Measurements from ENCODE around the gene CFAP61. TPM values are rescaled to one million over a fixed set of nuclear protein-coding genes. Genes with fewer than 3 reads are reported as not detected.

Gene CFAP61
- total RNA-seq, 1 donor from 2014 or later: not detected

DNA sequence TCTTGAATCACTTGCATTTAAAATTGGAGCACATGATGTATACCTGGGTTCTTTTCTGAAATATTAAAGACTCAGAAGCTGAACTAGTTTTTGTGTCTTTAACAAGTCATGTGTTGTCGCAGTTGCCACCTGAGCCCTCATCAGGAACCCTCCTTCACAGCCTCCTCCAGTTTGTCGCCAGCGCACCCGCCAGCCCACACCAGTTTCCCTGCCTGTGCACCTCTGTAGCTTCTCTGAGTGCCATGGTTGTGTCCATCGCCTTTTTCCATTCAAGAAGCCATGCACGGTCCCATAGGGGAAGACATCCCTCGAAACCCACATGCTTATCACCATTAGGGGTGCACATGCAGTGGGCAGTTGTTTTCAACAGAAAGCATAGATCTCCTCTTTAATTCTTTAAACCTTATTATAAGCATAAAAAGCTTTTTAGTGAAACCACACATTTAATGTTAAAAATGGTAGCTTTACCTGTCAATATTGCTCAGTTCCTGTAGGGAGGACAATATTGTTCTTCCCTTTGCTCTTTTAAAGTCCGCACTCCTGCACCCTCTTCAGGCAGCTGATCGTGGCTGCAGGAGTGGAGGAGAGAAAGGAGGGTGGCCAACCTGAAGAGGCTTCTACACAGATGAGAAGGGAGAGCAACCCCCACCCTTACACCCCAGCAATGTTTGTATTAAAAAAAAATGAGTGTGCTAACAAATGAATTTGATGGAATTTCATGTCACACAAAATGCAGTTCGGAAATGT, 121.9 kb downstream of the CFAP61 start:
- Mint-ChIP-seq H3K4me3 (no peak overlapping the region), H3K27ac (no peak overlapping the region), H3K4me1 (ENCODE audit: low read depth) (no peaks in the 10 kb centered on the region), H3K9me3 (no peaks in the 10 kb centered on the region), H3K36me3 (ENCODE audit: low read depth) (no peaks in the 10 kb centered on the region), H3K27me3 (ENCODE audit: insufficient read depth) (peaks cover 2% of the 10 kb centered on the region)
- no peak for DNase-seq (ENCODE audit: low spot score)
- intact Hi-C loops (cut with micrococcal nuclease): no loop called here

DNA sequence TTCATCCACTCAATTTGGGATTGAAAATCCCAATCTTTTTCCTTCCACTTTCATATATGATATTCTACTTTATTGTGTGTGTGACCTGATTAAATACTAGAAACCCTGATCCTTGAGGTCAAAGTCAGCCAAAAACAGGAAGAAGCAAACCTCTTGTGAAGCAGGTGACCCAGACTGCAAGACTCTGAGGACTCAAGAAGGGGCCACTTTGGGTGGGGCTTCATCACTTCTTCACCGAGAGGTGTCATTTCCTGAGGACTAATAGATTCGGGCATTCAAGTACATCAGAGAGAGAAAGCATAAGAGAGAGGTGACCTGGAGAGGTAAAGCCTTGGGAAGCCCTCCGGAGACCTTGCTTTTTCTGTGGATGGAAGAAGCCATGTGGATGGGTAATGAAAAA, 129.0 kb downstream of the CFAP61 start:
- Mint-ChIP-seq H3K27me3 (ENCODE audit: insufficient read depth) (no peaks in the 10 kb centered on the region), H3K4me3 (no peak overlapping the region), H3K9me3 (no peaks in the 10 kb centered on the region), H3K36me3 (ENCODE audit: low read depth) (no peaks in the 10 kb centered on the region), H3K27ac (no peak overlapping the region), H3K4me1 (ENCODE audit: low read depth) (no peaks in the 10 kb centered on the region)
- DNase-seq (ENCODE audit: low spot score): no peak
- intact Hi-C loops (cut with micrococcal nuclease): no loop called here

DNA sequence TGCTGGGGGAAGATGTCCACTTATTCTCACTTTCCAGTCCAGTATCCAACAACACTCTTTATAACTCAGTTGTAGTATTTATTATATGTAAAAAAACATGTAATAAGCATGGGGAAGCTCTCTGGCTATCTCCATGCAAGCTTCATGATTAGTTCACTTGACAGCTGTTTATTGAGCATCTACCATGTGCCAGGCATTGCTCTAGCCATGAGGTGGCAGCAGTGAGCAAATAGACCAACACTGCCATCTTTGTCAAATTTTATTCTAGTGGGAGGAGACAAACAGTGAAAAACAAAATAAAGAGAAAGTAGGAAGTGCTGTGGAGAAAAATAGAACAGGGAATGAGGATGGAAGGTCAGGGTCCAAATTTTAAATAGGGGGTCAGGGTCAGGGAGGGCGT, 131.8 kb downstream of the CFAP61 start:
- Mint-ChIP-seq H3K27me3 (ENCODE audit: insufficient read depth) (no peaks in the 10 kb centered on the region), H3K4me1 (ENCODE audit: low read depth) (no peaks in the 10 kb centered on the region), H3K4me3 (no peak overlapping the region), H3K9me3 (no peaks in the 10 kb centered on the region), H3K27ac (no peak overlapping the region), H3K36me3 (ENCODE audit: low read depth) (no peaks in the 10 kb centered on the region)
- intact Hi-C loops (cut with micrococcal nuclease): loop anchor here (2.0 kb wide), 2 partner anchors 385 to 409 kb away; no protein-coding TSS in a partner anchor
- DNase-seq (ENCODE audit: low spot score): no peak

DNA sequence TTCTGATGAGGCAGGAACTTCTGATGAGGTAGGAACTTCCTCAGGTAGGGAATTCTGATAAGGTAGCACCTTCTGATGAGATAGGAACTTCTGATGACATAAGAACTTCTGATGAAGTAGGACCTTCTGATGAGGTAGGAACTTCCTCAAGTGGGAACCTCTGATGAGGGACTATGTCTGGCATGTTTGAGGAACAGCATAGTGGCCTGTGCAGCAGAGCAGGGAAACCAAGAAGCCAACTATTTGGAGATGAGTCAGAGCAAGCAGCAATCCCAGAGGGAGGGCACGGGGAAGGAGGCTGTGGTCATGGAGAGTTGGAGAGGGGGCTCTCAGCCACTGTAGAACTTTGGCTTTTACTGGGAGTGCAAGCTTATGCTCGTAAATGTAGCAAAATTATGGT, 132.4 kb downstream of the CFAP61 start:
- Mint-ChIP-seq H3K4me3 (no peak overlapping the region), H3K36me3 (ENCODE audit: low read depth) (no peaks in the 10 kb centered on the region), H3K27ac (no peak overlapping the region), H3K4me1 (ENCODE audit: low read depth) (no peaks in the 10 kb centered on the region), H3K27me3 (ENCODE audit: insufficient read depth) (no peaks in the 10 kb centered on the region), H3K9me3 (no peaks in the 10 kb centered on the region)
- DNase-seq (ENCODE audit: low spot score): no peak
- intact Hi-C loops (cut with micrococcal nuclease): loop anchor here (2.0 kb wide), 2 partner anchors 384 to 408 kb away; no protein-coding TSS in a partner anchor

DNA sequence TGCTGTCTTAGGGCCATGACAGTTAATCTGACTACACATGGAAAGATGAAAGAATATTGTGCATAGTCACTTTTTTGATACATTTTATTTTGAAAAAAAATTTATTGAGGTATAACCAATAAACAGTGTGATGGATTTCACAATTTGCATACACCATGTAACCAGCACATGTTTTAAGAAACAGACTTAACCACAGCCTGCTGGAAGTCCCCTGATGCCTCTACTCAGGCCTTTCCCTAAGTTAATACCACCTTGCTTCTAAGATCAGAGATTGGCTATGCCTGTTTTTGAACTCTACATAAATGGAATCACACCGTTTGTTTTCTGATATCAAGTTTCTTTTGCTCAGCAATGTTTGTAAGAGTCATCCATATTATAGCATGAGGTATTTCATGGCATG, 136.3 kb downstream of the CFAP61 start:
- Mint-ChIP-seq H3K27me3 (ENCODE audit: insufficient read depth) (no peaks in the 10 kb centered on the region), H3K36me3 (ENCODE audit: low read depth) (no peaks in the 10 kb centered on the region), H3K4me3 (no peak overlapping the region), H3K9me3 (no peaks in the 10 kb centered on the region), H3K4me1 (ENCODE audit: low read depth) (no peaks in the 10 kb centered on the region), H3K27ac (no peak overlapping the region)
- no peak for DNase-seq (ENCODE audit: low spot score)
- intact Hi-C loops (cut with micrococcal nuclease): no loop called here

DNA sequence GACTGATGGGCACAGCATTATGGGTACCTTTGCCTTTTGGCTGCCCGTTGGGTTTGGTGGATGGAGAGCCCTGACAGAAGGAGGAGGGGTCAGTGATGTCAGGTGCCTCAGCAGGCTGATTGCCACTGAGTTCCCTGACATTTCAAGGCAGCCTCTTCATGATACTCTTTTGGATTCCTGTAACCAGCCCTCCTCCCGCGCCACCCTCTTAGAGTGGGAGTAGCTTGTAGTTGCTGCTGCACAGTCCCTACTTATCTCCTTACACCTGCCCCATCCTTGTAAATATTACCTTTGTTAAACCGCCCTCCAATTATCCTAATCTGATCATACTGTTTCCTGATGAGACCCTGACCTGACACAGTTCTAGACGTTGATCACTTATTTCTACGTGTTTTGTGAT, 140.0 kb downstream of the CFAP61 start:
- Mint-ChIP-seq H3K36me3 (ENCODE audit: low read depth) (no peaks in the 10 kb centered on the region), H3K4me3 (no peak overlapping the region)

DNA sequence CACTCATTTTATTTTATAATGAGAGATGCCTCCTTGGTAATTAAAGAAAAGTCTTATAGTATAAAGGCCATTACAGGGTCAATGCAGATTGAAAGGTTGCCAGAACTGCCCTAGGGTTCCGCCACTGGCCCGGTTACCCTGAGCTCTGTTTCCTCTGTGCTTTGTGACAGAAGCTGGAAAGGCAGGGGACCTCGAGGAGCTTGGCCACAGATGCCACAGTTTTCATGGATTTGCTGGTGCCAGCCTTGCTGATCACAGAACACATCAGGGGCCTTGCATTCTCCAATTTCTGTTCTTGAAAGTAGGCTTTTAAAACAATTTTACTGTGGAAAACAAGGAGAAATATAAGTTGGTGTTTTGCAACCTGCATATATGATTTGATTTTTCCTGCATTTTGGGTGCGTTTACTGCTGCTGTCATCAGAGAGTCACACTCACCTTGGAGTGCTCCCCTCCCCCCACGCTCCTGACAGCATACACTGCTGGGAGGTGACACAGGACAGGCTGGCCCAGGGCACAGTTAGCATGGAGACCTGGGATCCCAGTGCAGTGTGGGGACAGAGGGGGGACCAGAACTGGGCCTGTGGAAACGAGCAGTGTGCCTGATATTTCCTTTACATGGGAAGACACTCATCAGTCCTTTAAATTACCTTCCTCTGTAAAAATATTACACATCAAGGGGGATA, 142.8 kb downstream of the CFAP61 start:
- peaks cover 7% of the 10 kb centered on the region for H3K27me3 Mint-ChIP-seq (ENCODE audit: insufficient read depth)
- H3K36me3 Mint-ChIP-seq (ENCODE audit: low read depth): no peaks in the 10 kb centered on the region
- H3K27ac Mint-ChIP-seq: no peak overlapping the region
- no peaks in the 10 kb centered on the region for H3K4me1 Mint-ChIP-seq (ENCODE audit: low read depth)
- no peak overlapping the region for H3K4me3 Mint-ChIP-seq
- DNase-seq (ENCODE audit: low spot score): no peak
- intact Hi-C loops (cut with micrococcal nuclease): no loop called here
- H3K9me3 Mint-ChIP-seq: no peaks in the 10 kb centered on the region

More for the DNA sequence above, 140.0 kb downstream of the CFAP61 start:
- H3K27me3 Mint-ChIP-seq (ENCODE audit: insufficient read depth): peaks cover 7% of the 10 kb centered on the region
- no peaks in the 10 kb centered on the region for H3K9me3 Mint-ChIP-seq
- H3K4me1 Mint-ChIP-seq (ENCODE audit: low read depth): no peaks in the 10 kb centered on the region
- intact Hi-C loops (cut with micrococcal nuclease): no loop called here
- DNase-seq (ENCODE audit: low spot score): no peak
- H3K27ac Mint-ChIP-seq: no peak overlapping the region

DNA sequence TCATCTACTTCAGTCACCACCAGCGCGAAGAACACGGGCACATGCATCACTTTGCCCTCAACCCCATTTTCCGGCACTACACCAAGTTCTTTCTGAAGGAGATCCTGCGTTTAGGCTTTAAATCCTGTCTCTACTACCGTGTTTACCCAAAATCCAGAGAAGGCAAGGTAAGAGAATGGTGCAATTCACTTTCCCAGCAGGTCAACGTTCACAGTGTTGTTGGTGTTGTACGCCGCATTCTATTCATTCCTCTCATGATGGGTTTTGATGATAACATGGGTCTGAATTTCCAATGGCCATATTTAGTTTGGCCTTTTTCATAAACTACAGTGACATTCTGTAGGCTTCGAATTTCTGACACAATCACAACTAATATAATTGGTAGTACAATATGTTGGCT, 144.3 kb downstream of the CFAP61 start:
- Mint-ChIP-seq H3K36me3 (ENCODE audit: low read depth) (no peaks in the 10 kb centered on the region), H3K27ac (no peak overlapping the region), H3K27me3 (ENCODE audit: insufficient read depth) (peaks cover 7% of the 10 kb centered on the region), H3K4me3 (no peak overlapping the region), H3K4me1 (ENCODE audit: low read depth) (no peaks in the 10 kb centered on the region), H3K9me3 (no peaks in the 10 kb centered on the region)
- intact Hi-C loops (cut with micrococcal nuclease): no loop called here
- no peak for DNase-seq (ENCODE audit: low spot score)

DNA sequence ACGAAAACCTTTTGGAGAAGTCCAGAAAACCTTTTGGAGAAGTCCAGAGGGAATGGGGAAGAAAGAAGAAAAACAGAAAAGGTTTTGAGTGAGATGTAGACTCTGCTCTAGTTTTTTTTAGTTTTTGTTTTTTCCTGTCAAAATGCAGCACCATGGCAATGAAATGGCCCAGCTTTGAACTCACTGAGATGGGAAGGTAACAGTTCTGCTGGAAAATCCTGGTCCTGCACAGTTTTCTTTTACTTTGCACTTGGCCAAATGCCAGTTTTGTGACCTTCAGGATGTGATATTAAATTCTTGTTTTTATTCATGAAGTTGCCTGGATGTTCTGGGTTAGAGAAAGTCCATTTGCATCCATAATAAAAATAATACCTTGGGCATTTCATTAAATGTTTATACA, 145.7 kb downstream of the CFAP61 start:
- H3K4me1 Mint-ChIP-seq (ENCODE audit: low read depth): no peaks in the 10 kb centered on the region
- no peak overlapping the region for H3K4me3 Mint-ChIP-seq
- H3K27me3 Mint-ChIP-seq (ENCODE audit: insufficient read depth): peaks cover 9% of the 10 kb centered on the region
- no peak overlapping the region for H3K27ac Mint-ChIP-seq
- intact Hi-C loops (cut with micrococcal nuclease): no loop called here
- no peaks in the 10 kb centered on the region for H3K9me3 Mint-ChIP-seq
- no peaks in the 10 kb centered on the region for H3K36me3 Mint-ChIP-seq (ENCODE audit: low read depth)
- DNase-seq (ENCODE audit: low spot score): no peak

DNA sequence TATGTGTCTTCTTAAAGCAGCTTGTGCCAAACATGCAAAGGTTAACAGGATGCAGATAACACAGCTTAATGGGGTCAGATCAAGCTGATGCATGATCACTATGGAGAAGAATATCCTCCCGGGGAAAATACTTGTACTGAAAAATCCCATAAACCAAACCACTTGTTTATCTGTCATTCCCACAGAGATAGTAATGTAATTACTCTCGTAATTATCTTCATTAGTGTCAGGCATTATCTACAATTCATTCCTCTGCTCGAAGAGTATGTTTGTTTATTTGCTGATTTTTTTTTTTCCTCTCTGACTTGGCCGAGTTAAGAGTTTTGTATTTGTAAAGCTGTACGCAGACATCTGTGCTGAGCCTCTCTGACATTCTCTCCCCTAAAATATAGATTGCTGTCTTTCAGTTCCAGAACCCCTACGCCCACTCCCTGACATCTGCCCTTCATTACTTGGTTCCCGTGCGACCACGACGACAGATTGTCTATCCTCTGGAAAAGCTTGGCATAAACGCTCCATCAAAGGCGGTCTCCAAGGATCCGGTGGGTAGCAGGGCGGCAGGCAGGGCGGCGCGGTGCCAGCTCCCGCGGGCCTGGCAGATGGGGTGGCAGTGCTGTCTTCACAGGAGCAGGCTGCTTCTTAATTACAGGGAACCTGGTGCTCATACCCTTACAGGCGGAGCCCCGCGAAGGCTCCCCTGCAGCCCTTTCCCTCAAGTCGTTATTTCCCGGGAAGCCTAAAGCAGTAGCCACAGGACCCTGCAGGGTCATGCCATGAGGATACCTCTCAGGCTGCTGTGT, 147.2 kb downstream of the CFAP61 start:
- H3K4me3 Mint-ChIP-seq: no peak overlapping the region
- H3K36me3 Mint-ChIP-seq (ENCODE audit: low read depth): no peaks in the 10 kb centered on the region
- no peak for DNase-seq (ENCODE audit: low spot score)
- H3K27ac Mint-ChIP-seq: no peak overlapping the region
- no peaks in the 10 kb centered on the region for H3K4me1 Mint-ChIP-seq (ENCODE audit: low read depth)
- H3K27me3 Mint-ChIP-seq (ENCODE audit: insufficient read depth): peaks cover 4% of the 10 kb centered on the region
- intact Hi-C loops (cut with micrococcal nuclease): no loop called here
- H3K9me3 Mint-ChIP-seq: no peaks in the 10 kb centered on the region

DNA sequence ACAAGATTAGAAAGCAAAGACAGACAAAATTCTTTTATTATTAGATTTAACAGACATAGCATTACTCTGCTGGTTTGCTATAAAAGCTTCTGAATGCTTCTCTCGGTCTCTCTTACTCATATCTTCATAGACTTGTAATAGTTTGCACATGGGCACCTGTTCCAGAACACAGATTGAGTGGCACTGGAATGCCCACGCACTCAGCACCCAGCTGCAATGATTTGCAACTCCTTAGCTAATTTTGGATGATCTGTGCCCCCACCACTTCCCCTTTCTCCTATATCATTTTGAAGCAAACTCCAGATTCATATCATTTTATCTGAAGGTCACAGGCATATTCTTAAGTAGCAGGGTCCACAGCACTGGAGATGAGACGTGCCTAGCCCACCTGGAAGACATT, 148.8 kb downstream of the CFAP61 start:
- DNase-seq (ENCODE audit: low spot score): no peak
- intact Hi-C loops (cut with micrococcal nuclease): no loop called here
- H3K27ac Mint-ChIP-seq: no peak overlapping the region

DNA sequence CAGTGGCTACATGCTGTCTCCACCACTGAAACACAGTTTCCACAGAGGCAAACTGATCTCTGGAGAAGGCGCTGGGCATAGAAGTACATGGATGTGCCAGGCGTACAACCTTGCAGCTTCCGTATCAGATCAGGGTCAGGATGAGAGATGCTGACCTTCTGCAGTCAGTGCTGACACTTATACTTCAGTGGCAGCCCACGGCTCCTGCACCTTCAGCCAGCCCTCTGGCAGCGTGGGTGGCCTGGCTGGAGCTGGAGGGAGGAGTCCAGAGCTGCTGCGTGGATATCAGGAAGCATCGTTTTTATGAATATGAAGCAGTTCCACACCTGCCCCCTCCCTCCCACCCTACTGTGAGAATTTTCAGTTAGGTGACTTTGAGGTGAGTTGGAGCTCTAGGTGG, 149.3 kb downstream of the CFAP61 start:
- DNase-seq (ENCODE audit: low spot score): no peak
- Mint-ChIP-seq H3K27ac (no peak overlapping the region), H3K36me3 (ENCODE audit: low read depth) (no peaks in the 10 kb centered on the region), H3K27me3 (ENCODE audit: insufficient read depth) (peaks cover 12% of the 10 kb centered on the region), H3K9me3 (no peaks in the 10 kb centered on the region), H3K4me1 (ENCODE audit: low read depth) (no peaks in the 10 kb centered on the region), H3K4me3 (no peak overlapping the region)
- intact Hi-C loops (cut with micrococcal nuclease): no loop called here

More for the DNA sequence above, 148.8 kb downstream of the CFAP61 start:
- peaks cover 9% of the 10 kb centered on the region for H3K27me3 Mint-ChIP-seq (ENCODE audit: insufficient read depth)
- no peaks in the 10 kb centered on the region for H3K4me1 Mint-ChIP-seq (ENCODE audit: low read depth)
- H3K4me3 Mint-ChIP-seq: no peak overlapping the region
- no peaks in the 10 kb centered on the region for H3K36me3 Mint-ChIP-seq (ENCODE audit: low read depth)
- H3K9me3 Mint-ChIP-seq: no peaks in the 10 kb centered on the region

DNA sequence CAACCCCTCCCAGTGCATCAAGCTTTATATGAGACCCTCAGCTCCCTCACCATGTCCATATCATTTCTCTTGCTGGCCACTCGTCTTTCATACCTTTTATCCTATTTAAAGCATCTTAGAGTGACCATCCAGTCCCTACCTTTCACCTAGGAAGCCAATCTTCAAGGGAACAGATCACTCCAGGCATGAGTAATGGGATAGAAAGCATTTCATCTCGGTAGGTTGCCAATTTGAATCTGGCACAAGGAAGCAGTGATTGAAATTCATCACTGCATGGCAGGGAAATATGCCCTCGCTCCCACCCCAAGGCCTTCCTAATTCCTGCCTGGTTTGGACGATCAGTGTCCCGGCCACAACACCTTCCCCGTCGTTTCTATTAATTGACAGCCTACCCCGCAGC, 150.4 kb downstream of the CFAP61 start:
- no peak for DNase-seq (ENCODE audit: low spot score)
- Mint-ChIP-seq H3K4me3 (no peak overlapping the region), H3K27ac (no peak overlapping the region), H3K4me1 (ENCODE audit: low read depth) (no peaks in the 10 kb centered on the region), H3K9me3 (no peaks in the 10 kb centered on the region), H3K36me3 (ENCODE audit: low read depth) (no peaks in the 10 kb centered on the region), H3K27me3 (ENCODE audit: insufficient read depth) (peaks cover 14% of the 10 kb centered on the region)
- intact Hi-C loops (cut with micrococcal nuclease): no loop called here
